ENCODE data around the gene DSCAML1.

DSCAML1 gene

DNA sequence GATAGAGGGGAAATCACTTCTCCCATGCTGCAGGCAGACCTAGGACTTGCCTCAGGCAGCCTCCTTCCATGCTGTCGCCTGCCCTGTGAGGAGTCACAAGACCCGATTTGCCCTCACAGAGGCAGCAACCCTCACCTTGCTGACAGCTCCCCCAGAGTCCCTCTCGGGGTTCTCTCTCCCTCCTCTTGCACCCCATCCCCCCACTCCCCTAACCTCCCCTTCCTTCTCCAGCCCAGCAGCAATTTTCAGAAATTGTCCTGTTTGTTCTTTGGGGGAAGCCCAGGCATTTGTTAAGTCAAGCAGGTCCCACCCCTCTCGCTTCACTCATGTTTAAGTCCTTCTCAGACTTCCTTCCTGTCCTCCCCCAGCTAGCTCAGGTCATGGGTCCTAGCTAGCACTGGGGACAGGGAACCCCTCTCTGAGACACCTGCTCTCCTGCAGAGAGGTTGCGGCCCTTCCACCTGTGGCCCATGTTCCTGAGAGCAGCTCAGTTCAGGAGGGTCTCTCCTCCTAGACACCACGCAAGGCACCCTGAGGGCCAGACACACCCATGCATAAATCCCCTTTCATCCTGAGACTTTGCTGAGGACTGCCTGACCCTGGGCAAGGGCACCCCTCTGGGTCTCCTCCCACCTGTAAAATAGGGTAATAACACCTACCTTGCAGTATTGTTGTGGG, 33.8 kb upstream of the DSCAML1 start:
- DNase-seq, result no peak

DNA sequence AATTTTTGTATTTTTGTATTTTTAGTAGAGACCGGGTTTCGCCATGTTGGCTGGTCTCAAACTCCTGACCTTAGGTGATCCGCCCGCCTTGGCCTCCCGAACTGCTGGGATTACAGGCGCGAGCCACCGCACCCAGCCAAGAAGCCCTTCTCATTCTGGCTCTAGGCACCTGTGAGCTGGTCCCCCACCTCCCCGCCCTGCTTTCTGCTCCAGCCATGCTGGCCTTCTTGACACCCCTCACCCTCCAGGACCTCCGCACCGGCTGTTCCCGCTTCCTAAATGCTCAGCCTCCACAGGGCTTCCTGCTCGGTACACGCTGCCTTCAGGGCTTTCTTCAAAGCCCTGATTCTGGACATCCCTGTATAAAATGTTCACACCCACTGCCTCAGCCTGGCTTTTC, 33.1 kb upstream of the DSCAML1 start:
- no peak for DNase-seq

DNA sequence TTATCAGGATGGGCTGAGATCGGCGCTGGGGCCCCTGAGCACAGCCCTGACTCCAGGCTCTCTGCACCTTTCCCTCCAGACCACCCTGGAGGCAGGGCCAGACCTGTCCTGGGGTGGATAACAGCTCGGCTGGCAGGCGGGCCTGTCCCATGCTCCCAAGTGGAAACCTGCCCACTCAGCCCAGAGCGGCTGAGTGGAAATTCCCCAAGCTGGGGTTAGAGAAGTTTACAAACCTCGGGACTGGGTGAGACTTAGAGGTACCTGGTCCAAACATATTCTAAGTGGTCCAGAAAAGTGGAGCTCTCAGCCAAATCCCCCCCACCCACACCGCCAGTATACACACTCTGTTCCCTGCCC, 32.3 kb upstream of the DSCAML1 start:
- DNase-seq, result no peak

DNA sequence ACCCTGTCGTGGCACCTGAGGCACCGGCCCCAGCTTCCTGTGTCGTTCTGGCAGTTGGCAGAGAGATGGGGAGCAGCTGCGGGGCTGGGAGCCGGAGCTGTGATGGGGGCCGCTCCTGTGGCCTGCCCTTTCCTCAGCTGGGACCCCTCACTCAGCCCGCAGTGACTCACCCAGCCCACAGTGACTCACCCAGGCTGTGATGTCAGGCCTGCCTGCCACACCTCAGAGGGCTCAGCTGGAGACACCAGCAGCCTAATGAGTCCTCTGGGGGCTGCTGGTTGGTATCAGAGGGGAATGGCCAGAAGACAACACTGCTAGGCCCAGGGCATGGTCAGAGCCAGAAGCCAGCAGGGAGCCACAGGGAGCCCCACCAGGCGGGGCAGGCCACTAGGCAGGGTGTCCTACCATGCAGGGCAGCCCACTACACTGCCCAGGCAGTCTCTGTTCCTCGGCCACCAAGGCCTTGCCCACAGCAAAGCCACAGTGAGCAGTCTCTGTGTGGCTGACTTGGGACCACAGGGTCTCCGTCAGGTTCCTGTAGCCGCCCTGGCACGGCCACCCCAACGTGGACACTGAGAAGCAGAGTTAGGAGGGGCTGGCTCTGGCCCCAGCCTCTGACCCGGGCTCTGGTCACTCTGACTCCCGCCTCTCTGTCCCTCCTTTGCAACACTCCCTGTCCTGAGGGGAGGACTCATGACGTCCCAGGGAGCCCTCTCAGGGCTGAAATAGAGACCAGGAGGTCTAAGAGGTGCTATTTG, 31.8 kb upstream of the DSCAML1 start:
- DNase-seq, result no peak

DNA sequence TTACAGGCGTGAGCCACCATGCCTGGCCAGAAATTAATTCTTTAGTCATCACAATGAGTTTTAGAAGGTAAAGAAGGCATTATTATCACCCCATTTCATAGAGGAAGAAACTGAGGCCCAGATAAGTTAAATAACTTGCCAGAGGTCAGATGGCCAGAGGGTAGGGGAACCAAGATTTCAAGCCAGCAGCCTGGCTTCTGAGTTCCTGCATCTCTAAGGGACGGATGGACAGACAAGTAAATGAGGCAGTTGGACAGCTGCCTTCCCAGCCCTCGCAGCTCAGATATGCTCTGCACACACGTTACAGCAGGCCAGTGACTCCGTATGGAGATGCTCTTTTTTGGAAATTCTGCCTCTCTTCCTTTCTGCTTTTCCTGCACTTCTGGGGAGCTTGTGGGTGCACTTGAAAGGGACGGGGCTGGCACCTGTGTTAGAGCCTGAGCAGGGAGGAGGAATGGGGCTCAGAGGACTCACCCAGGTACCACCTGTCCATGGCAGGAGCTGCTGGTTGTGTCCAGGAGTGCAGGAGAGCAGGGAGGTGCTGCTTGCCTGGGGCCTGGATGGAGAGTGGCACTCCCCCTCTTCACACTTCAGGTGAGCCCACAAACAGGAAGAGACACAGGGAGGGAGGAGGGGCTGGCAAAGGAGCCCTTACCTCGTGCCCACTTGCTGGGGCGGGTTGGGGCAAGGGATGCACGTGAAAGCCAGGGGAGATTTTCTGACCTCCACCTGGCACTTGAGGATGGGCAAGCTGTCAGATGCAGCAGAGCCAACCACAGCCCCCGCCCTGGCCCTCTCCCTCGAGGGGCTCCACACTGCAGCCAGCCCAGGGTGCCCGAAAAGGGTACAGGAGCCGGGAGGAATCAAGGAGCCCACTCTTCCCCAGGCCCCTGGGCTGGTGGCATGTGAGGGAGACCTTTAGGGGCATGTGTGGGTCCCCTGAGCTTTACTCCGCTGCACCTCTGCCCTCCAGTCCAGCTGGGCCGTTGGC, 30.8 kb upstream of the DSCAML1 start:
- no peak for DNase-seq

DNA sequence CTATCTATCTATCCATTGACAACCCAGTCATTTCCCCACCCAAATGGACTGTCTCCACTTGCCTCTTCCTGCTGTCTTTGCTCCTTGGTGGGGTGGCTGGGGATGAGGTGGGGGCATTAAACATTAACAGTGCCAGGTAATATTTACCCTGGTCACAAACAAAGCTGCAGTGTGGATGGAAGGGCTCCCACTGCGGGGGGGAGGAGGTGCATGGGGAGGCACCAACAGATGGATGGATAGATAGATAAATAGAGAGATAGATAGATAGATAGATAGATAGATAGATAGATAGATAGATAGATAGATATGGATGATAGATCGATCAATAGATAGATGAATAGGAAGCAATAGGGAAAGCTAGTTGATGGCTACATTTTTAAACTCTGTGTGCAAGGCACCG, 29.8 kb upstream of the DSCAML1 start:
- DNase-seq, result no peak

DNA sequence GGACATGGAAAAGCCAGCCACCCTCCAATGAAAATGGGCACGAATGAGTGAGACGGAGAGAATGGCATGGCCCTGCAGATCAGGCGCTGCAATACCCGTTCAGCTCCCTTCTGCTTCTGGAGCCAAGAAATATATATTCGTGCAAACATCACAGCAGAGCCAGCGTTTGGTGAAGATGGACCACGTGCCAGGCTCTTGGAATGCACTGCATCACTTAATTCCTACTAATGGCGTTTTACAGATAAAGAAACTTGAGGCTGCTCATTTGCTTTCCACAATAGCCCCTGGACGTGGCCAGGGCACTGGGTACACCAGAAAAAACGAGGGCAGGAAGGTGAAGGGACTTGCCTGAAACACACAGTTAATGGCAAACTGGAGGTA, 29.2 kb upstream of the DSCAML1 start:
- no peak for DNase-seq

DNA sequence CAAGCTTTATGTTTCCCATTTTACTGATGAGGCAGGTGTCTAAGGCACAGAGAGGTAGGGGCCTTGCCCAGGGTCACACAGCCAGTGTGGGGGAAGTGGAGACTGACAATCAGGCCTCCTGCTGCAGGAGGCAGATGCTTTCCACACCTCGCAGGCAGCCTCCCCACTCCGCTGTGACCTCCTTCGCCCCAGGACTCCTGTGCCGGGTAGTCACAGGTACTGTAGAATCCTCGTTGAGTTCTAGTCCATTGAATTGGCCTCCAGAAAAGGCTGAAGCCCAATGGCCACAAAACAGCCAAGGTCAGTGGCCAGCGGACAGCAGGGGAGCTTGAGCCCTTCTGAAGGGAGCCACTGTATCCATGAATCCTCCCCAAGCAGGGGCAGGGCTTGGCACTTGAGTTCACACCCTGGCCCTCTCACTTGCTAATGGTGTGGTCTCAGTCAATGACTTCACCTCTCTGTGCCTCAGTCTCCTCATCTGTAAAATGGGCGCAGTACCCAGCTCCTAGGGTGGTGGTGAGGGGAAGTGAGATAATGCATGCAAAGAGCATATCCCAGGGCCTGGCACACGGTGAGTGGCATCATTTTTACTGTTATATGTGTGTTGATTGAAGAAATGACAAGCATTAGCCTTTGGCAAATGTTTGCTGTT, 28.6 kb upstream of the DSCAML1 start:
- no peak for DNase-seq

DNA sequence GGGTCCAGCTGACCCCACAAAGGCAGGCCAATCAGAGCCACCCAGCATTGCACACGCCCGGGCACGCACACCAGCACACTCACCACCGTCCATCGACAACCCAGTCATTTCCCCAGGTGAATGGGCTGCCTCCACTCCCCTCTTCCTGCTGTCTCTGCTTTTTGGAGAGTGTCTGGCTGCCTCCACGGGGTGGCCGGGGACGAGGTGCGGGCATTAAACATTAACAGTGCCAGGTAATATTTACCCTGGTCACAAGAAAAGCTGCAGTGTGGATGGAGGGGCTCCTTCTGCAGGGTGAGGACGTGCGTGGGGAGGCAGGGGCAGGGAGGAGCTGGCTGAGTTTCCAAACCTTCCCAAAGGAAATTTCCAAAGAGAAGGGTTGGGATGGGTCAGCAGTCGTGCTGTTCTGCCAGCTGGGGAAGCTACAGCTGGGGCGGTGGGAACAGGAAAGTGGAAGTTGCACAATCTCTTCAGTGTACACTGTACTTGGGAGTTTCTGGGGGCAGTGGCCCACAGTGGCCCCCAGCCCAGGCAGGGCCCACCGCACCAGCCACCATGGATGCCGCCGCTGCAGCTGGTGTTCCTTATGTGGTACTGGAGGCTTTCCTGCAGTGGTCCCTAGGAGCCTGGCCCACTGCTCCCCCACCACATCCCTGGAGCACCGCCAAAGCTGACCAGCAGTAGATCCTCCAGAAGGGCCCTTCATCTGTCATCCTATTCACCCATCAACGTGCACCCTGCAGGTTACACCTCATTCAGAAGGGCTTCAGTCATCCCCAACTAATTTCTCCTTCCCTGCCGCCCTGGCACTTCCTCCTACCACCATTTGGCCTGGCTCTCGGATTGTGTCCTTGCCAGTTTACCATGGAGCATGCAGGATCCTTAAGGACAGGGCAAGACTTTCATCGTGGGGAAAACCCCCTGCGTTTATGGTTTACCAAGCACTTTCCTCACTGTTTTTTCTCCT, 27.8 kb upstream of the DSCAML1 start, which contains the start of gene FXYD2:
FXYD2 (minus strand) TSS at position 174 of the 967 bp plus-strand sequence; CDS start at position 108, 66 bp downstream.
- no peak for DNase-seq

DNA sequence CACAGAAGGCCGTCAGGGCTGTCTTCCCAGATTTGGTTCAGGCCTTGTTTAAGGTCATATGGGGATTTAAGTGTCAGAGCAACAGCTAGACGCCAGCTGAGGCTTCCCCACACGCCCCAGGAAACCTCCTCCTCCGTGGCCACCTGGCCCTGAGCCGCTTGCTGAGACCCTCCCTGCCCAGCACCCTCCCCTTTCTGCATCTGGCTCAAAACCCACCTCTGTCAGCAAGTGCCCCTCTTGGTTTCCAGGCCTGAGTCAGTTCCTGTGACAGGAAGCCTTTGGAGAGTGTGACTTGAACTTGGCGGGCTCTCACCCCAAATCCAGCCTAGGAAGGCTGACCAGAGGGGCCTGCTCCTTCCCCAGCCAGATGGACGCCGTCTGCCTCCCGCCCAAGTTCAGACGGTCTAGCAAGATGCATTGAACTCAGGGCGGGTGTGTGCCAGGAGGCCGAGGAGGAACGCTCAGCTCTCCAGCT, 27.0 kb upstream of the DSCAML1 start:
- no peak for DNase-seq

DNA sequence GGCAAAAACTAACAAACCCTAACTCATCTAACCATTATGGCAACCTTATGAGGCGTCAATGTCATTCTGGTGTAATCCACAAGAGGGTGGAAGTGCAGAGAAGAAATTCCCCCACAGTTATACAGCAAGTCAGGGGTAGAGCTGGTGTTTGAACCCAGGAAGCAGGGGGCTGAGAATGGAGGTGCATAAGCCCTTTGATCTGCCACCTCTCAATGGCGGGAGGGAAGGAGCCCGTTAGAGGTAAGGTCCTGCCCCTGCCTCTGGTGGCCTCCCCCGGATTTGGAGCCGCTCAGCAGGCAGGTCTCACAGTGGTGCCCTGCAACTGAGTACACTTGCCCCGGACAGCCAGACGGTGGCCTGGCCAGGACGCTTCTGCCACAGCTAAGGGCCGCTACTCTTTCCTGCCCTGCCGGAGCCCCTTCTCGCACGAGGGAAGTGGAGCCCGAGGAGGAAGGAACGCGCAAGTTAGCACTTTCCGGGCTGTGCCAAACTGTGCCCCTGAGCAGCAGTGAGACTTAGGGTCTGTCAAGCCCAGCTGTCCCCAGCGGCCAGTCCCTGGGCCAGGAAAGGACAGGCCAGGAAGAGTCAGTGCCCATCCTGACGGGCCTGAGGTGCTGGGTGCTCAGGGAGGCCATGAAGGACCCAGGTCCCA, 26.4 kb upstream of the DSCAML1 start:
- no peak for DNase-seq

DNA sequence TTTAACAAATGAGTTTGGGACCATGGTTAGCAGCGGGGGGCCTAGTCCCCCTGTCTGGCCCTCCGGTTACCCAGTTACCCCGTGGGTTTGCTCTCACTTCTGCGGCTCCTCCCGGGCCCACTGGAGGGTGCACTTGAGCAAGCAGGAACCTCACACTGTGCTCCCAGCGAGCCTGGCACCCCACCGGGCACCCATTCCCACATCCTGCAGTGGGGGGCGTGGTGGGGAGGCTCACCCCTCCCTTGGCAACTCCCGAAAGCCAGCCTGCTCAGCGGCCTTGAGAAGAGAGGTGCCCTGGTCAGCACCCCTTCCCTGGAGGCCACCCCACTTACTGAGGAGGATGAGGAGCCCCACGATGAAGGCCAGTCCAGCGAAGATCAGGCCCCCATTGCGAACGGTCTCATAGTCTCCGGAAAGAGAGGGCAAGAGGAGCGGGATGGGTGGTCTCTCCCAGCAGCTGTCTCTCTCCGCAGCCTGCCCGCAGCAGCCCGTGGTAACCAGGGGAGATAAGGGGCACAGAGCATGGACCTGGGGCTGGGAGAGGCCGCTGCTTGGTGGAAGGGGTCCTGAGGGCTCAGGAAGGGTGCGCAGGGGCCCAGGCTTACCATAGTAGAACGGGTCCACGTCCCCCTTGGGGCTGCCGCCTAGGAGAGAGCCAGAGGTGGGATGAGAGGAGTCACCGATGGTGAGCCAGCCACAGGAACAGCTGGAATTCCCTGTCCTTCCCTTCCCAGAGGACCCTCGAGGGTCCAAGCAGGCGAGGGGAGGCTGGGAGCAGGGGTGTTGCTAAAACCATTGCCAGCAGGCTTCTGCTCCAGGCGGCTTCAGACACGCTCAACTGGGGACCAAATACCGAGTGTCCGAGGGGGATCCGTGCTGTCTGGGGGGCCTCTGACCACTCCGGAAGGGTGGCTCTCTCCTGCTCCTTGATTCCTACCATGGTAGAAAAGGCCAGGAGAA, 25.3 kb upstream of the DSCAML1 start:
- no peak for DNase-seq

DNA sequence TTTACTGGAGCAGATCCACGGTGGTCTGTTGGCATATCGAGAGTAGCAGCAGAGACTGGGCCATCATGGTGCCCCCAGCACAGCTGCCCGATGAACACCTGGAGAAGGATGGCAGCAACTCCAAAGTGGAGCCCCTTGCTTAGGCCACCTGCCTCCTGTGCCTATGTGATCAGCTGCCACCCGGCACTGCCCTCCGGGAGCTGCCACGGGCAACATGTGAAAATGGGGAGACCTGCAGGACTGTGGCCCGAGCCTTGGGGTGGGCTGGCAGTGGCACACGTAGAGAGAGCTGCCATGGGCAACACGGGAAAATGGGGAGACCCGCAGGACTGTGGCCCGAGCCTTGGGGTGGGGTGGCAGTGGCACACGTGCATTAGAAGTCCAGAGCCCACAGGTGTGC, 24.4 kb upstream of the DSCAML1 start:
- no peak for DNase-seq

DNA sequence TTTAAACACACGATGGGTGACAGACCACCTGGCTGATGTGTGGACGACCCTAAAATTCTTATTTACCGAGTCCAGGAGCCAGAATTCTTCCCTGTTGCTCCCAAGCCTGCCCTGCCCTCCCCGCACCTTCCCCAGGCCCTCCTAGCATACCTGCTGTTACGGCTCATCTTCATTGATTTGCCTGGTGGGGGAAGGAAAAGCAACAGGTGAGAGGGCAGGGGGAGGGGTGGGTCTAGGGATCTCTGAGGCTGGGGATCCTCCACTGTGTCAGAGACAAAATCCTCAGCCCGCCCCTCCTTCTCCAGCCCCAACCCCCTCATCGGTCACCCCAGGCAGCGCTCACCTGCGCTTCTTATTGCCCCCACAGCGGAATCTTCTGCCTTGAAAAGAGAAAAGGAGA, 23.5 kb upstream of the DSCAML1 start:
- no peak for DNase-seq

DNA sequence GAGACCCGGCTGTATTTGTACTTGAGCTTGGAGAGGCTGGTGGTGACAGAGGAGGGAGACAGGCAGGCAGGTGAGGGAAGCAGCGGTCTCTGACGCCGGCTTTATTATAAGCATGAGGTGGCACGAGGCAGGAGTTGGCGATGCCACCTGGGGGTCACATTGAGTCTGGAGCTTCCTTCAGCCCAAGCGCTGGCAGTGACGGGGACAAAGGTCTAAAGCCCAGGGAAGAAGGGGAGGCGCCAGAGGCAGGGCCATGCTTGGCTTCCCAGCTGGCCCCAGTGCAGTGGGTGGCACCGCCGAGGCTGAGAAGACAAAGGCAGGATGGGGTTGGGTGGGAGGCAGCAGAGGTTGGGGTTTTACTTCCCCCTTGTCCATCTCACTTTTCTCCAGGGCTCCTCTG, 23.1 kb upstream of the DSCAML1 start:
- no peak for DNase-seq

DNA sequence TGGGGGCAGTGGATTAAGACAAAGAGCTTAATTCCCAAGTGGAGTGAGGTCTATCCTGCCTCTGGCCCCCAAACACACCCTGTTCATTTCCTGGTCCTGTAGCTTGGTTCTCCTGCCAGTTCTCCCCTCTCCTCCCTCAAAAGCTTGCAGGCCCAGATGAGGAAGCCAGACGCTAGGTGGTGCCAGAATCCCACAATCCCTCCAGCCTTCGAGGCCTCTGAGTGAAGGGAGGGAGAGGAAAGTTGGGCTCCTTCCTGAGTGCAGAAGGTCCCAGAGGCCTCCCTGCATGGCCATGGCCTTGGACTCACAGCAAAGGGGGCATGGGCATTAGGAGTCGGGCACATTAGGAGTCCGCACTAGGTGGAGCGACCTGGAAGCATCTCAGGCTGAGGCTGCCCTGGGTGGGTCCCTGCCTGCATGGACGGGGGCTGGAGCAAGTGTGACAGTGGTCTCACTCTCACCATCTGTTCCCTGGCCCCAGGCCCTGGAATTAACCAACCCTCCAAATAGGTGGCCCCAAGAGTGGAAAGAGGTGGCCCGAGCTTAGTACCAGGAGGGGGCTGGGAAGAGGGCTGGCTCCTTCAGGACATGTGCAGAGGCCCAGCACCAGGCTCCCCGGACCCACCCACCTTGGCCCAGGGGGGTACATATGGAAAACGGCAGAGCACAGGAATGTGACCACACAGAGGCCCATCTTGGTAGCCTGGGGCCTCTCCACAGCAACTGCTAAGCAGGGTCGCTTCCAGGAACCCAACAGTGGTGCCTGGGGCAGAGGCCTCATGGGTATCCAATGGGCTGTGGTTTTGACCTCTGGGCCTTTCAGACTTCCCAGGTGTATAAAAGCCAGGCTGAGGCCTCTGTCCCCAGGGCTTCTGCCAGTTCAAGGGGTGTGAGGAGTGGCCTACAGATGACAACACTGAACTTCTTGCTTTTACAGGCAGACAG, 22.4 kb upstream of the DSCAML1 start:
- DNase-seq, result no peak

DNA sequence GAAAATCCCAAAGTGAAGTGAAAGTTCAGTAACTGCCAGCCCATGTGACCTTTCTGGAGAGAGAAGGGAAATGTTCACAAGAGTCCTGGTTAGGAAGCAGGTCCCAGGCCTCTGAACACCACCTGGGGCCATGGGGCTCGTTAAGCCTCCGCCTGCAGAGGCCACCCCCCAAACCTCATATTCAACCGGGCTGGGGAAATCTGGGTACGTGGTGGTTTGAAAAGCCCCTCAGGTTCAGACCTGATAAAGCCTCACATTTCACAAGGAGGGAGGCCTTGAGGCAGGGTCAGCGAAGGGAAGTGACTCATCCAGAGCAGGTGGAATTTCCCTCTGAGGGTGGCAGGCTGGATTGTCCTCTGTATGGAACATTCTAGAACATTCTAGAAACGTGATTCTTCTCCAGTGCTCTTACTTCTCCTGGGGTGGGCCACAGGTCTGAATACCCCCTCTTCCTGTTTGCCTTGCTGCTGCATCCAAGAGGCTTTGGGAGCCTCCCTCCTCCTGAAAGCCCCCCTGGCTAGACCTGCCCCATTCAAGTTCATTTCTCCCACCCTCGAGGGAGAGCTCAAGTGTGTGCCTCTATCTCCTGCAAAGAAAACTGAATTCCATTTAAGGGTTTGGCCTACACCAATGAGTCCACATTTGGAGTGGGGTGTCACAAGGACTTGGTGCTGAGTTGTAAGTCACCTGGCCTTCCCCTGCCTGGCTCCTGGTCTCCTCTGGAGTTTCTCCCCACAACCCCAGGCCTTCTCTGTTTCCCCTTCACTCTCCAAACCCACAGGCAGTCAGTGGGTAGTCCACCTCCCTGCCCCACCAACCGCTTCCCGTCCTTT, 21.2 kb upstream of the DSCAML1 start:
- DNase-seq, result no peak
